PC-9 (cell line): ENCODE data around the gene MFSD12. TPM values are rescaled to one million over a fixed set of nuclear protein-coding genes. Genes with fewer than 3 reads are reported as not detected.
"Not testable (repeated sequence)": the region's sequence is repeated elsewhere in the genome, so short reads cannot be mapped to it uniquely, and the experiment has no call there.

Experiments used
- BruUV-seq: library from RNA; stranded (reverse); fragments of 400-500 nt; replicated peaks from 2 replicates; lab custom pipeline; 2021; lab: Mats Ljungman, UMichigan
- CTCF ChIA-PET: fragments of 300-600 bp; sonication (Branson Sonifier 250); formaldehyde crosslinking; loops from one replicate; lab custom pipeline; 2022; ENCODE audit warnings: antibody characterized with exemption; lab: Charles Lee
- POLR2A ChIA-PET: fragments of 300-600 bp; sonication (Branson Sonifier 250); formaldehyde crosslinking; loops from one replicate; lab custom pipeline; 2022; ENCODE audit warnings: antibody characterized with exemption; ENCODE audit not compliant: unreplicated experiment; lab: Charles Lee
- DNase-seq, 2 experiments: peaks; one replicate each; pipeline versions ENCODE4 v3.0.0 to v3.0.0-alpha.2; 2015 to 2022; ENCODE audit warnings: mixed read lengths in 1 of 2
- H2AFZ ChIP-seq: fragments of 200-600 bp; sonication (generic); 2 replicates; pipeline ENCODE4 v1.8.1; 2017; ENCODE audit warnings: antibody characterized with exemption
- H3F3A ChIP-seq: fragments of 200-600 bp; sonication (generic); 2 replicates; pipeline ENCODE4 v1.8.1; 2017; ENCODE audit warnings: antibody characterized with exemption, mild to moderate bottlenecking, low read depth; ENCODE audit not compliant: insufficient read depth
- H3K27ac ChIP-seq: fragments of 200-600 bp; sonication (generic); 2 replicates; pipeline ENCODE4 v1.6.1; 2016; ENCODE audit warnings: mixed run types
- H3K27me3 ChIP-seq: fragments of 200-600 bp; sonication (generic); 2 replicates; pipeline ENCODE4 v1.6.1; 2016; ENCODE audit warnings: low read depth, mixed run types; ENCODE audit not compliant: insufficient read depth
- H3K36me3 ChIP-seq: fragments of 200-600 bp; sonication (generic); 2 replicates; pipeline ENCODE4 v1.6.1; 2016; ENCODE audit warnings: low read depth, mixed run types
- H3K4me1 ChIP-seq: fragments of 200-600 bp; sonication (generic); replicated peaks from 2 replicates; pipeline ENCODE4 v1.6.1; 2016; ENCODE audit warnings: mixed run types; ENCODE audit not compliant: insufficient read depth
- H3K4me2 ChIP-seq: fragments of 200-600 bp; sonication (generic); 2 replicates; pipeline ENCODE4 v1.6.1; 2017; ENCODE audit warnings: mixed run types
- H3K4me3 ChIP-seq: fragments of 200-600 bp; sonication (generic); 2 replicates; pipeline ENCODE4 v1.6.1; 2016; ENCODE audit warnings: mixed run types
- H3K79me2 ChIP-seq: fragments of 200-600 bp; sonication (generic); 2 replicates; pipeline ENCODE4 v1.6.1; 2017; ENCODE audit warnings: low read depth, mixed run types
- H3K9me2 ChIP-seq: fragments of 200-600 bp; sonication (generic); 2 replicates; pipeline ENCODE4 v1.8.1; 2017; ENCODE audit warnings: mild to moderate bottlenecking; ENCODE audit not compliant: insufficient read depth
- H3K9me3 ChIP-seq: fragments of 200-600 bp; sonication (generic); 2 replicates; pipeline ENCODE4 v1.8.1; 2016; ENCODE audit warnings: low read depth; ENCODE audit not compliant: insufficient read depth
- H4K20me1 ChIP-seq: fragments of 200-600 bp; sonication (generic); 2 replicates; pipeline ENCODE4 v1.8.1; 2017; ENCODE audit not compliant: insufficient read depth
- EZH2 ChIP-seq: fragments of 200-600 bp; sonication (generic); IDR thresholded peaks from 2 replicates; pipeline ENCODE4 v1.8.0; 2017; ENCODE audit warnings: antibody characterized with exemption, low read depth
- intact Hi-C: fragments of 100-400 bp; cut with micrococcal nuclease; formaldehyde crosslinking; loops from one replicate; pipeline ENCODE4 v1.10.0; 2022; ENCODE audit not compliant: unreplicated experiment
- total RNA-seq: library from RNA; stranded (reverse); gene quantifications from 2 replicates; pipeline ENCODE4 v1.2.3, GENCODE V29; 2021
- TF ChIP-seq, protein P1 (sequence below): fragments of 200-600 bp; sonication (generic); conservative IDR thresholded peaks from 2 replicates; pipeline ENCODE4 v1.6.1; 2017; ENCODE audit warnings: mixed run types, antibody characterized with exemption, mild to moderate bottlenecking, moderate library complexity

Gene MFSD12
- total RNA-seq, 1 experiment from 2014 or later: 70.0 TPM

DNA sequence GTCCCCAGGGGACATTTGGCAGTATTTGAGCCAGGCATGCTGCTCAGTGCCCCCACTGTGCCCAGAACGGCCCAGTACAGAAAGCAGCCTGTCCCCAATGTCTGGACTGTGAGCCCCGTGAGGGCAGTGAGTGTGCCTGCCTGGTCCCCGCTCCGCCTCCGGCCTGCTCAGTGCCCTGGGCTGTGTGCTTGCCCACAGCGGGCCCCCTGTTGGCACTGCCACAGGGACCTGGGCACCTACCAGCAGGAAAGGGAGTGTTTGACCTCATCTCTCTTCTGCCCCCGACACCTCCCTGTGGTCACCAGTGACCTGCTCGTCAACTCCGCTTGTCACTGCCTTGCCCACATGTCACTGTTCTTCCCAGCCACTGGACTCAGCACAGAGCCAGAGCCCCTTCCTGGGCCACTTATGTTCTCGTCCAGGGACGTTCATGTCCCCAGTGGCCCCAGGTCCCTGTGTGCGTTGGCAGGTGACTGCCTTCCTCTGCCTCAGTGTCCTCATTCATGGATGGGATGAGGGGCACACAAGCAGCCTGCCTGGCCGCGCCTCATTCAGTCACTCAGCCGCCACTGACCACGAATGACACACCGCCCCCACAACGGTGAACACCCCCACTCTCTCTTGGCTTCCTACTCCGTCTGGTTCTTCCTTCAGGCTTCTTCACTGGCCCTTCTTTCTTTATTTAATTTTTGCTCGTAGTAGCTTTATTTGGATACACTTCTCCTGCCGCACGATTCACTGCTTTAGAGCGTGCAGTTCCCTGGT lies 48.4 kb downstream of the MFSD12 start:
- POLR2A ChIA-PET: interaction anchor here (0.6 kb wide), 2 partner anchors 33 to 958 kb away, joined by 4 to 7 read pairs; no protein-coding TSS in a partner anchor

DNA sequence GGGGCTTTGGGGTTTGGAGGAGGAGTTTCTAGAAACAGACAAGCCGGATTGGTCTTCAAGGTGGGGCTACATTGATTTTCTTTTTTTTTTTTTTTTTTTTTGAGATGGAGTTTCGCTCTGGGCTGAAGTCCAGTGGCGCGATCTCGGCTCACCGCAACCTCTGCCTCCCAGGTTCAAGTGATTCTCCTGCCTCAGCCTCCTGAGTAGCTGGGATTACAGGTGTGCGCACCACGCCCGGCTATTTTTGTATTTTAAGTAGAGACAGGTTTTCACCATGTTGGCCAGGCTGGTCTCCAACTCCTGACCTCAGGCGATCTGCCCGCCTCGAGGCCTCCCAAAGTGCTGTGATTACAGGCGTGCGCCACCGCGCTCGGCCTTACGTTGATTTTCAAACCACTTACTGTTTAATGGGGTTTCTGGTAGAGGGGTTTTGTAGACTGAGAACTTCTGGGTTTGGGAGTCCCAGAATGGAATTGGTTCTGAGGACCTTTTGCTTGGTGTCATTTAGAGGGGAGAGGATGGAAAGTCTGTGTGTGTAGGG lies 49.2 kb downstream of the MFSD12 start:
- CTCF ChIA-PET, POLR2A ChIA-PET, H3K4me2 ChIP-seq, DNase-seq, BruUV-seq, H3K27ac ChIP-seq, H3K4me3 ChIP-seq, intact Hi-C loops, H3K9me3 ChIP-seq, H3K9me2 ChIP-seq, H2AFZ ChIP-seq, H3K36me3 ChIP-seq, H3K27me3 ChIP-seq: not testable (repeated sequence)
- peaks cover 22% of the 10 kb centered on the region for H4K20me1 ChIP-seq
- 0 out of 2 replicates have a peak, but pooled peaks cover 10% of the 10 kb centered on the region for H3K4me1 ChIP-seq
- peaks cover 12% of the 10 kb centered on the region; the same call in 1 of the 2 replicates for H3F3A ChIP-seq
- H3K79me2 ChIP-seq: peaks cover 60% of the 10 kb centered on the region

More for the DNA sequence above, 48.4 kb downstream of the MFSD12 start:
- Histone ChIP-seq H3K9me3 (no peaks in the 10 kb centered on the region), H3K27ac (no peak overlapping the region), H3F3A (peaks cover 12% of the 10 kb centered on the region; the same call in 1 of the 2 replicates), H3K4me1 (0 out of 2 replicates have a peak, but pooled peaks cover 10% of the 10 kb centered on the region), H3K4me3 (no peak overlapping the region), H3K27me3 (no peaks in the 10 kb centered on the region), H3K36me3 (no peaks in the 10 kb centered on the region), H3K4me2 (no peak overlapping the region), H4K20me1 (peaks cover 22% of the 10 kb centered on the region), H3K79me2 (peaks cover 60% of the 10 kb centered on the region), H3K9me2 (no peaks in the 10 kb centered on the region), H2AFZ (no peak overlapping the region)
- CTCF ChIA-PET: no interaction called here
- TF ChIP-seq EZH2: no peak
- TF ChIP-seq, protein P1, sequence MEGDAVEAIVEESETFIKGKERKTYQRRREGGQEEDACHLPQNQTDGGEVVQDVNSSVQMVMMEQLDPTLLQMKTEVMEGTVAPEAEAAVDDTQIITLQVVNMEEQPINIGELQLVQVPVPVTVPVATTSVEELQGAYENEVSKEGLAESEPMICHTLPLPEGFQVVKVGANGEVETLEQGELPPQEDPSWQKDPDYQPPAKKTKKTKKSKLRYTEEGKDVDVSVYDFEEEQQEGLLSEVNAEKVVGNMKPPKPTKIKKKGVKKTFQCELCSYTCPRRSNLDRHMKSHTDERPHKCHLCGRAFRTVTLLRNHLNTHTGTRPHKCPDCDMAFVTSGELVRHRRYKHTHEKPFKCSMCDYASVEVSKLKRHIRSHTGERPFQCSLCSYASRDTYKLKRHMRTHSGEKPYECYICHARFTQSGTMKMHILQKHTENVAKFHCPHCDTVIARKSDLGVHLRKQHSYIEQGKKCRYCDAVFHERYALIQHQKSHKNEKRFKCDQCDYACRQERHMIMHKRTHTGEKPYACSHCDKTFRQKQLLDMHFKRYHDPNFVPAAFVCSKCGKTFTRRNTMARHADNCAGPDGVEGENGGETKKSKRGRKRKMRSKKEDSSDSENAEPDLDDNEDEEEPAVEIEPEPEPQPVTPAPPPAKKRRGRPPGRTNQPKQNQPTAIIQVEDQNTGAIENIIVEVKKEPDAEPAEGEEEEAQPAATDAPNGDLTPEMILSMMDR: no peak
- no peak for DNase-seq
- intact Hi-C loops: no loop called here
- BruUV-seq: no TSS peak

DNA sequence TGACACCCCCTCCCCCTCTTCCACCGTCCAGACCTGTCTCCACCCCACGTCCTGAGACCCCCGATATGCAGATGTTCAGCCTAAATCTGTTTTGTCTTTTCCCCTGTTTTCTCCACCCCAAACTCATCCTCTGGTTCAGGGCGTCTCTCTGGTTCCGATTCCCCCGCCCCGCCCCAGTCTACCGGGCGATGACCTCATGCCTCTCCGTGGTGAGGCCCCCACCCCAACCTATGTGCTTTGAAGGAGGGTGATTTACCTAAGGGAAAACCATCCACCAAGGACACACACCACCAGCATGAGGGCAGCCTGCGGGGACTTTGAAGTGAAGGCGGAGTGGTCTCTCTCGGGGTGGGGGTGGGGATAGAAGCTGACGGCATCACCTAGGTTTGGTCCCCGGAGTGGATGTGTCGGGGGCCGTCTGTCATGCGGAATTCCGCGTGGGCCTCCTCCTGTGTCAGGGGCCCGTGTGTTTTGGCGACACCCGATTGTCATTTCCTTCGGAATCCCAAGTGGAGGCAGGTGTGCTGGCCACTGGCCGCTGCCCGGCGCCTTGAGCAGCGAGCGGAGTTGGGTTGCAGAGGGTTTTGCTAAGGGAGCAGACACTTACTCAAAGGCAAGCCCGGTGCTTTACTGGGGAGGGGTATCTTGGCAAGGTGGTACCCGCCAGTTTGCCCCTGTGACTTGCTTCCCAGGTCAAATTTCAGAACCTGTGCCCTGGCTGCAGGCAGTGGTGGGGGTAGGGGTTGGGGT lies 49.8 kb downstream of the MFSD12 start:
- Histone ChIP-seq H3K9me3 (no peaks in the 10 kb centered on the region), H3K4me3 (peak overlapping the region; percentile 68), H3K27ac (no peak overlapping the region), H3K36me3 (no peaks in the 10 kb centered on the region), H3K4me1 (0 out of 2 replicates have a peak, but pooled peaks cover 10% of the 10 kb centered on the region), H4K20me1 (peaks cover 22% of the 10 kb centered on the region), H3F3A (peaks cover 12% of the 10 kb centered on the region; the same call in 1 of the 2 replicates), H3K27me3 (no peaks in the 10 kb centered on the region), H3K79me2 (peaks cover 55% of the 10 kb centered on the region), H3K9me2 (no peaks in the 10 kb centered on the region), H3K4me2 (peak overlapping the region; percentile 82), H2AFZ (no peak overlapping the region)
- intact Hi-C loops: no loop called here
- ChIA-PET POLR2A (interaction anchor here (0.7 kb wide), 1 partner anchor 231 kb away, joined by 3 read pairs; no protein-coding TSS in a partner anchor), CTCF (interaction anchor here (0.6 kb wide), 1 partner anchor 203 kb away, joined by 3 read pairs; no protein-coding TSS in a partner anchor)
- no peak for DNase-seq
- BruUV-seq: TSS peak; percentile 45
- TF ChIP-seq, protein P1: no peak
- no peak for TF ChIP-seq EZH2
